Hepatocyte (in vitro differentiated cells): ENCODE measurements around the gene UNC5A.

Experiments
- CTCF ChIP-seq: fragments of 200-600 bp; sonication (generic); IDR thresholded peaks from 2 replicates; pipeline ENCODE4 v1.5.1; 2016; ENCODE audit warnings: antibody characterized with exemption, mild to moderate bottlenecking; ENCODE audit not compliant: poor library complexity
- EZH2phosphoT487 ChIP-seq: fragments of 200-600 bp; sonication (generic); IDR thresholded peaks from one replicate; pipeline ENCODE4 v1.6.1; 2018; ENCODE audit warnings: antibody characterized with exemption, mild to moderate bottlenecking, low read depth, moderate library complexity; ENCODE audit not compliant: unreplicated experiment, severe bottlenecking

- TF ChIP-seq EZH2phosphoT487 (no peak), CTCF (no peak)
These were observed 17.5 kb downstream of the UNC5A start for GRCh38 chr5:176827736-176828414.
